A673 (cell line): ENCODE data around the gene ROBO3. TPM values are rescaled to one million over a fixed set of nuclear protein-coding genes. Genes with fewer than 3 reads are reported as not detected.

Experiments used
- BruUV-seq: library from RNA; stranded (reverse); fragments of 400-500 nt; replicated peaks from 2 replicates; lab custom pipeline; 2021; lab: Mats Ljungman, UMichigan
- CTCF ChIA-PET: fragments of 300-600 bp; sonication (Branson Sonifier 250); formaldehyde crosslinking; loops from one replicate; lab custom pipeline; 2022; ENCODE audit warnings: antibody characterized with exemption; lab: Charles Lee
- POLR2A ChIA-PET: fragments of 300-600 bp; sonication (Branson Sonifier 250); formaldehyde crosslinking; loops from one replicate; lab custom pipeline; 2022; ENCODE audit warnings: antibody characterized with exemption; ENCODE audit not compliant: low non-redundant PET; lab: Charles Lee
- DNase-seq: peaks from one replicate; pipeline ENCODE4 v3.0.0-alpha.2; 2015; ENCODE audit warnings: low spot score
- H3K27ac ChIP-seq: fragments of 200-600 bp; sonication (generic); 2 replicates; pipeline ENCODE4 v1.5.1; 2016; ENCODE audit warnings: mixed run types, low read depth, mild to moderate bottlenecking, mixed read lengths, antibody characterized with exemption, low read length; ENCODE audit not compliant: poor library complexity, severe bottlenecking
- H3K27me3 ChIP-seq: fragments of 200-600 bp; sonication (generic); replicated peaks from 2 replicates; pipeline ENCODE4 v1.6.1; 2017; ENCODE audit warnings: mixed run types, low read depth, mild to moderate bottlenecking, mixed read lengths, antibody characterized with exemption, low read length; ENCODE audit not compliant: insufficient read depth, poor library complexity
- H3K36me3 ChIP-seq: fragments of 200-600 bp; sonication (generic); 2 replicates; pipeline ENCODE4 v1.6.1; 2016; ENCODE audit warnings: mixed run types, mild to moderate bottlenecking, mixed read lengths, antibody characterized with exemption, low read length; ENCODE audit not compliant: insufficient read depth, poor library complexity, severe bottlenecking
- H3K4me1 ChIP-seq: fragments of 200-600 bp; sonication (generic); 2 replicates; pipeline ENCODE4 v1.6.1; 2017; ENCODE audit warnings: mixed run types, mild to moderate bottlenecking, mixed read lengths, antibody characterized with exemption, low read length; ENCODE audit not compliant: insufficient read depth, poor library complexity, severe bottlenecking
- H3K4me3 ChIP-seq: fragments of 200-600 bp; sonication (generic); 2 replicates; pipeline ENCODE4 v1.5.1; 2016; ENCODE audit warnings: low read depth, mixed run types, mild to moderate bottlenecking, mixed read lengths, low read length; ENCODE audit not compliant: poor library complexity, severe bottlenecking
- H3K9me3 ChIP-seq: fragments of 200-600 bp; sonication (generic); 2 replicates; pipeline ENCODE4 v1.6.1; 2016; ENCODE audit warnings: mixed run types, low read depth, mild to moderate bottlenecking, mixed read lengths, antibody characterized with exemption, low read length; ENCODE audit not compliant: poor library complexity, severe bottlenecking
- EZH2 ChIP-seq: fragments of 200-600 bp; sonication (generic); IDR thresholded peaks from 2 replicates; pipeline ENCODE4 v1.6.1; 2017; ENCODE audit warnings: borderline replicate concordance, low read depth, mild to moderate bottlenecking, mixed read lengths, antibody characterized with exemption, low read length; ENCODE audit not compliant: poor library complexity, severe bottlenecking
- intact Hi-C: fragments of 100-400 bp; cut with micrococcal nuclease; formaldehyde crosslinking; loops from one replicate; pipeline ENCODE4 v1.10.0; 2022; ENCODE audit not compliant: unreplicated experiment
- total RNA-seq: library from RNA; stranded (reverse); gene quantifications from 2 replicates; pipeline ENCODE4 v1.2.3, GENCODE V29; 2021
- TF ChIP-seq, protein P1 (sequence below): fragments of 300-800, 200-600 bp; sonication (generic); conservative IDR thresholded peaks from 2 replicates; pipeline ENCODE4 v1.5.1; 2017; ENCODE audit warnings: low read depth, mild to moderate bottlenecking, antibody characterized with exemption, low read length, moderate library complexity, mixed read lengths

ROBO3 gene
- total RNA-seq, 1 experiment from 2014 or later: 2.3 TPM

GRCh38 chr11:124893781-124894401, 28.7 kb downstream of the ROBO3 start:
- CTCF ChIA-PET: no interaction called here
- Histone ChIP-seq H3K9me3 (no peaks in the 10 kb centered on the region), H3K27ac (no peak overlapping the region), H3K36me3 (no peaks in the 10 kb centered on the region), H3K27me3 (peaks cover 8% of the 10 kb centered on the region), H3K4me1 (no peaks in the 10 kb centered on the region), H3K4me3 (no peak overlapping the region)
- intact Hi-C loops: no loop called here
- DNase-seq: no peak
- POLR2A ChIA-PET: no interaction called here
- no TSS peak for BruUV-seq
- TF ChIP-seq EZH2: no peak
- TF ChIP-seq, protein P1, sequence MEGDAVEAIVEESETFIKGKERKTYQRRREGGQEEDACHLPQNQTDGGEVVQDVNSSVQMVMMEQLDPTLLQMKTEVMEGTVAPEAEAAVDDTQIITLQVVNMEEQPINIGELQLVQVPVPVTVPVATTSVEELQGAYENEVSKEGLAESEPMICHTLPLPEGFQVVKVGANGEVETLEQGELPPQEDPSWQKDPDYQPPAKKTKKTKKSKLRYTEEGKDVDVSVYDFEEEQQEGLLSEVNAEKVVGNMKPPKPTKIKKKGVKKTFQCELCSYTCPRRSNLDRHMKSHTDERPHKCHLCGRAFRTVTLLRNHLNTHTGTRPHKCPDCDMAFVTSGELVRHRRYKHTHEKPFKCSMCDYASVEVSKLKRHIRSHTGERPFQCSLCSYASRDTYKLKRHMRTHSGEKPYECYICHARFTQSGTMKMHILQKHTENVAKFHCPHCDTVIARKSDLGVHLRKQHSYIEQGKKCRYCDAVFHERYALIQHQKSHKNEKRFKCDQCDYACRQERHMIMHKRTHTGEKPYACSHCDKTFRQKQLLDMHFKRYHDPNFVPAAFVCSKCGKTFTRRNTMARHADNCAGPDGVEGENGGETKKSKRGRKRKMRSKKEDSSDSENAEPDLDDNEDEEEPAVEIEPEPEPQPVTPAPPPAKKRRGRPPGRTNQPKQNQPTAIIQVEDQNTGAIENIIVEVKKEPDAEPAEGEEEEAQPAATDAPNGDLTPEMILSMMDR: no peak

DNA sequence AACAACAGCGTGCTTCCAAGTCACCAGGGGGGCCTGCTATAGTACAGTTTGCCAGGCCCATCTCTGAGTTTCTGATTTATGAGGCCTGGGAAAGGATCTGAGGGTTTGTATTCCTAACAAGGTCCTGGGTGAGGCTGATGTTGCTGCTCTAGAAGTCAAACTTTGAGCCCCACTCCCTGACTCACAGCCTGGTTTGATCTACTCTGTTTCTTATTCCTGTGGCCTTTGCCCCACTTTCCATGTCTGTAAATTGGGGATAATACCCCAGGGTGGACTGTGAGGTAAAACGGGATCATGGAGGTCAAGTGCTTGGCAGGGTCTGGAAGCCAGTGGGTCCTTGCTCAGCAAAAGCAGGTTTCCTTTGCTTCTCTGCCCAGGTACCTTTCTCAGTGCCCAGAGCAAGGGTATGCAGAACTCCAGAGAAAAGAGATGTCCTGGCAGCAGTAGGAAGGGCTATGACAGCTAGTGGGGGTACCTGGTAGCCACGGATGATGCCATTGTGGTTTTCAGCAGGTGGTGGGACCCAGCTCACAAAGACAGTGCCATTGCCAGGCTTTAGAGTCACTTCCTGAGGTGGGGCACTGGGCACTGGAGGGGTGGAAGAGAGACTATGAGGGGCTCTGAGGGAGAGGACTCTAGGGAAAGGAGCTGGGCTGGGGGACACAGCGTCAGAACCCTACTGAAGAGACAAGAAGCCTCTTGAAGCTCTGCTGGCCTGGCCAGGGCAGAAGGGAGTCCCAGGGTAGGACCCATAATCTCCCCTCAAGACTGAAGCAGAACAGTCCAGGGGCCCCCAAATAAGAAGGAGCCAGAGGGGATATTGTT, 29.6 kb downstream of the ROBO3 start:
- H3K27ac ChIP-seq: no peak overlapping the region

DNA sequence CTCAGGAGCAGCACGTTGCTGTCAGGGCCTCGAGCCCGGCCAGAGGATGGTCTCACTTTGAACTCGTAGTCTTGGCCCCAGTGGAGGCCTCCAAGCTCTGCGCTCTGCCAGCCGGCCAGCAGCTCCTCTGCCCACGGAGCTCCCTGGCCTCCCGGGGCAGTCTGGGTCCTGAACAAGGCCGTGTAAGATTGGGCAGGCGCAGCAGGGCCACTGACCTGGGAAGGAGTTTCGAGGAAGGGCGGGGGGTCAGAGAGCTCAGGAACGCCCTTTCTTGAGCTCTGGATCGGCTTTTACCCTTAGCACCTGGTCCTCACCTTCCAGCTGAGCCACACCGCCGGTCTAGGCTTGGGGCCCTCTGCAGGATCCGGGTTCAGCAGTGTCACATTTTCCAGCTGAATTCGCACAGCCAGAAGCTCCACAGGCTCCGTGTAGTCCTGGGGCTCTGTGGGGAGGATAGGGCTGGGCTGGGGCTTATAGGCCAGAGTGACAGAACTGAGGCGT, 30.3 kb downstream of the ROBO3 start:
- Histone ChIP-seq H3K27me3 (peaks cover 13% of the 10 kb centered on the region), H3K27ac (no peak overlapping the region), H3K4me3 (no peak overlapping the region), H3K36me3 (no peaks in the 10 kb centered on the region), H3K4me1 (no peaks in the 10 kb centered on the region), H3K9me3 (no peaks in the 10 kb centered on the region)
- no peak for TF ChIP-seq EZH2
- TF ChIP-seq, protein P1: no peak
- no peak for DNase-seq
- ChIA-PET POLR2A (no interaction called here), CTCF (no interaction called here)
- BruUV-seq: no TSS peak
- intact Hi-C loops: no loop called here

More for the DNA sequence above, 29.6 kb downstream of the ROBO3 start:
- no TSS peak for BruUV-seq
- CTCF ChIA-PET: no interaction called here
- Histone ChIP-seq H3K4me3 (no peak overlapping the region), H3K27me3 (peaks cover 6% of the 10 kb centered on the region), H3K36me3 (no peaks in the 10 kb centered on the region), H3K9me3 (no peaks in the 10 kb centered on the region), H3K4me1 (no peaks in the 10 kb centered on the region)
- no peak for TF ChIP-seq EZH2
- TF ChIP-seq, protein P1: no peak
- no peak for DNase-seq
- POLR2A ChIA-PET: no interaction called here
- intact Hi-C loops: no loop called here
